OCI-LY7 (cell line): Measurements from ENCODE around the gene VTI1A. TPM values are rescaled to one million over a fixed set of nuclear protein-coding genes. Genes with fewer than 3 reads are reported as not detected.

Experiments used
- BruUV-seq: library from RNA; stranded (reverse); fragments of 400-500 nt; replicated peaks from 2 replicates; lab custom pipeline; 2021; lab: Mats Ljungman, UMichigan
- CTCF ChIA-PET: fragments of 300-600 bp; sonication (Branson Sonifier 250); formaldehyde crosslinking; loops from one replicate; lab custom pipeline; 2022; ENCODE audit warnings: antibody characterized with exemption; ENCODE audit not compliant: unreplicated experiment; lab: Charles Lee
- POLR2A ChIA-PET: fragments of 300-600 bp; sonication (Branson Sonifier 250); formaldehyde crosslinking; loops from one replicate; lab custom pipeline; 2022; ENCODE audit warnings: antibody characterized with exemption; lab: Charles Lee
- DNase-seq: peaks from one replicate; pipeline ENCODE4 v3.0.0-alpha.2; 2015; ENCODE audit warnings: low spot score
- H2AFZ ChIP-seq: fragments of 200-600 bp; sonication (generic), shearing (Covaris generic); 2 replicates; pipeline ENCODE4 v1.6.1; 2014; ENCODE audit warnings: mild to moderate bottlenecking, antibody characterized with exemption, low read length, moderate library complexity
- H3K27ac ChIP-seq: fragments of 200-600 bp; sonication (generic); 2 replicates; pipeline ENCODE4 v1.5.1; 2014; ENCODE audit warnings: mixed run types, low read depth, mild to moderate bottlenecking, moderate library complexity, low read length, inconsistent platforms; ENCODE audit not compliant: poor library complexity, severe bottlenecking
- H3K36me3 ChIP-seq: fragments of 200-600 bp; sonication (generic); 2 replicates; pipeline ENCODE4 v1.6.1; 2014; ENCODE audit warnings: mild to moderate bottlenecking, antibody characterized with exemption, low read length, moderate library complexity, mixed read lengths; ENCODE audit not compliant: insufficient read depth
- H3K4me1 ChIP-seq: fragments of 200-600 bp; sonication (generic); 2 replicates; pipeline ENCODE4 v1.5.1; 2014; ENCODE audit warnings: mild to moderate bottlenecking, low read length; ENCODE audit not compliant: insufficient read depth, poor library complexity, severe bottlenecking
- H3K4me2 ChIP-seq: fragments of 200-600 bp; sonication (generic); 2 replicates; pipeline ENCODE4 v1.6.1; 2014; ENCODE audit warnings: mild to moderate bottlenecking, low read length
- H3K4me3 ChIP-seq: fragments of 200-600 bp; sonication (generic); 2 replicates; pipeline ENCODE4 v1.5.1; 2014; ENCODE audit warnings: mild to moderate bottlenecking, low read depth, low read length; ENCODE audit not compliant: poor library complexity, severe bottlenecking
- H3K79me2 ChIP-seq: fragments of 200-600 bp; sonication (generic); 2 replicates; pipeline ENCODE4 v1.6.1; 2016; ENCODE audit warnings: low read depth, mild to moderate bottlenecking, low read length, moderate library complexity, mixed read lengths; ENCODE audit not compliant: insufficient read depth
- H3K9me2 ChIP-seq: fragments of 200-600 bp; sonication (generic); 2 replicates; pipeline ENCODE4 v1.6.1; 2016; ENCODE audit warnings: mild to moderate bottlenecking, low read length, mixed read lengths; ENCODE audit not compliant: insufficient read depth
- H3K9me3 ChIP-seq: fragments of 200-600 bp; sonication (generic); 2 replicates; pipeline ENCODE4 v1.6.1; 2014; ENCODE audit warnings: mild to moderate bottlenecking, mixed run types, low read length, mixed read lengths
- H4K20me1 ChIP-seq: fragments of 200-600 bp; sonication (generic); 2 replicates; pipeline ENCODE4 v1.6.1; 2014; ENCODE audit warnings: mild to moderate bottlenecking, antibody characterized with exemption, low read length, moderate library complexity, mixed read lengths; ENCODE audit not compliant: insufficient read depth
- CTCF ChIP-seq: fragments of 200-600 bp; sonication (generic); conservative IDR thresholded peaks from 2 replicates; pipeline ENCODE4 v1.5.1; 2014; ENCODE audit warnings: mild to moderate bottlenecking, antibody characterized with exemption, low read length, moderate library complexity, mixed read lengths
- EZH2phosphoT487 ChIP-seq: fragments of 200-600 bp; sonication (generic); IDR thresholded peaks from 2 replicates; pipeline ENCODE4 v1.6.1; 2018; ENCODE audit warnings: low read depth, borderline replicate concordance, mild to moderate bottlenecking, mixed run types, antibody characterized with exemption, low read length, moderate library complexity, mixed read lengths
- intact Hi-C: fragments of 100-400 bp; cut with micrococcal nuclease; formaldehyde crosslinking; loops from one replicate; pipeline ENCODE4 v1.10.0; 2022; ENCODE audit not compliant: unreplicated experiment
- total RNA-seq, 2 experiments: library from RNA; depleted of rRNA in 1 of 2; stranded (reverse); fragments of >200 nt in 1 of 2; shearing (Covaris generic) in 1 of 2; gene quantifications; 2 replicates each; pipeline ENCODE4 v1.2.3, GENCODE V29; 2014 to 2022

Gene VTI1A
- total RNA-seq, 2 experiments from 2014 or later = 39.4 to 45.2 TPM

DNA sequence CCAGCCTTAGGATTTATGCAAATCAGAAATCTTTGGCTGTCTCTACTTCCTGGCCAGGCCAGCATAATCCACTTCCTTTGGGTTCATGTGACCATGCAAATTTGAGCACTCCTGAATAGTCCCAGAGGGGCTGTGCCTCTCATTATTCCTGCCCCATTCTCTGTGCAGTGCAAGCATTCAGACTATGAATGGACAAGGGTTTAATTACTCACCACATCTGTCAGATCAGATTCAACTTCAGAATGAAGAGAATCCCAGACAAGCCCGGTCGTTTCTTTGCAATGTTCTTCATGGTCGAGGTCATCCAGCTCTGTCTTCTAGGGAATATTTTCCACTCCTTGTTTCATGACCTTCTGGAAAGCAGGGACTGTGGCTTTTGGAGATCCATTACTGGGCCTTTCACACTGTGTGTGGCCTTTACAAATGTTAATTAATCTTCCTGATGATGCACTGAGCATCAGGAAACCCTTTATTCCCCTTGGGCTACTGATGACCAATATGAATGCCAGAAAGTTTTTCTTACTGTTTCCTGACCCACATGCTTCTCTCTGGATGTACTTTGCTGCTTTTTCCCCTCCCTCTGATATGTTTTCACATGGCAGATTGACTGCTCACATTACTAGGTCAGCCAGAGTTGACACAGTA, 285.4 kb downstream of the VTI1A start:
- Histone ChIP-seq H3K4me2 (peak overlapping the region; percentile 18; the same call in 1 of the 2 replicates), H3K27ac (no peak overlapping the region), H3K9me2 (no peaks in the 10 kb centered on the region), H2AFZ (no peak overlapping the region), H3K4me1 (peaks cover 9% of the 10 kb centered on the region), H3K79me2 (no peaks in the 10 kb centered on the region), H3K4me3 (no peak overlapping the region), H3K9me3 (no peaks in the 10 kb centered on the region), H4K20me1 (no peaks in the 10 kb centered on the region), H3K36me3 (no peaks in the 10 kb centered on the region)
- intact Hi-C loops = no loop called here
- BruUV-seq = no TSS peak
- peak; percentile 1 for DNase-seq
- TF ChIP-seq CTCF = no peak
- TF ChIP-seq EZH2phosphoT487 = no peak
- CTCF ChIA-PET = no interaction called here
- POLR2A ChIA-PET = interaction anchor here (0.5 to 0.6 kb wide), 2 partner anchors 32 to 471 kb away, joined by 3 read pairs; no protein-coding TSS in a partner anchor

- intact Hi-C loops = no loop called here
- POLR2A ChIA-PET = interaction anchor here (0.6 kb wide), 1 partner anchor 26 kb away, joined by 3 read pairs; no protein-coding TSS in a partner anchor
- H3K36me3 ChIP-seq = no peaks in the 10 kb centered on the region
- H3K4me2 ChIP-seq = no peak overlapping the region
- no peaks in the 10 kb centered on the region for H3K9me2 ChIP-seq
- no peaks in the 10 kb centered on the region for H3K79me2 ChIP-seq
- no peaks in the 10 kb centered on the region for H3K9me3 ChIP-seq
- no peak for DNase-seq
- CTCF ChIA-PET = no interaction called here
- H4K20me1 ChIP-seq = no peaks in the 10 kb centered on the region
- H3K27ac ChIP-seq = no peak overlapping the region
- no peak overlapping the region for H3K4me3 ChIP-seq
- no peak overlapping the region for H2AFZ ChIP-seq
- peaks cover 9% of the 10 kb centered on the region for H3K4me1 ChIP-seq
- no TSS peak for BruUV-seq
- TF ChIP-seq EZH2phosphoT487 = no peak
- no peak for TF ChIP-seq CTCF
Observed at GRCh38 chr10:112735041-112735695, 288.2 kb downstream of the VTI1A start.
